Measurements from ENCODE around the gene MPEG1. TPM values are rescaled to one million over a fixed set of nuclear protein-coding genes. Genes with fewer than 3 reads are reported as not detected.

The MPEG1 gene
- total and polyA plus RNA-seq, 8 donors: 1.4 to 18.4 (median 5.3) TPM; not detected in 1

DNA sequence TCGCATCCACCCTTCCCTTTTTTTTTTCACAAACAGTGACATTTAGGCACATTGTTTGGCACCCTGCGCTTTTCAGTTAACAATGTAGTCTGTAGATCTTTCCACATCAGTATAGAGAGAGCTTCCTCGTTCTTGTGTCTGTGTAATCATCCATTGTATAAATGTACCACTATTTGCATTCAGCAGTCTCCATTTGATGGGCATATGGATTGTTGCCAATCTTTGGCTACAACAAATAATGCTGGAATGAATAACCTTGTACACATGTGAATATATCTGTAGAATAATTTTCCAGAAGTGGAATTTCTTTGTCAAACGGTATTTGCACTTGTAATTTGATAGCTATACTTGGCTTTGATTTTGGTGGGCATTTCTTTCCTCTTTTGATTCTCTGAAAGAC, 17.1 kb downstream of the MPEG1 start:
- intact Hi-C loops (cut with DNase I; ENCODE audit: low total_unique reads): no loop called here
- TF ChIP-seq POLR2AphosphoS5 (IDR thresholded peaks at IDR 0.05): no peak
- TF ChIP-seq POLR2A (IDR thresholded peaks at IDR 0.05): no peak
- TF ChIP-seq, protein P1, sequence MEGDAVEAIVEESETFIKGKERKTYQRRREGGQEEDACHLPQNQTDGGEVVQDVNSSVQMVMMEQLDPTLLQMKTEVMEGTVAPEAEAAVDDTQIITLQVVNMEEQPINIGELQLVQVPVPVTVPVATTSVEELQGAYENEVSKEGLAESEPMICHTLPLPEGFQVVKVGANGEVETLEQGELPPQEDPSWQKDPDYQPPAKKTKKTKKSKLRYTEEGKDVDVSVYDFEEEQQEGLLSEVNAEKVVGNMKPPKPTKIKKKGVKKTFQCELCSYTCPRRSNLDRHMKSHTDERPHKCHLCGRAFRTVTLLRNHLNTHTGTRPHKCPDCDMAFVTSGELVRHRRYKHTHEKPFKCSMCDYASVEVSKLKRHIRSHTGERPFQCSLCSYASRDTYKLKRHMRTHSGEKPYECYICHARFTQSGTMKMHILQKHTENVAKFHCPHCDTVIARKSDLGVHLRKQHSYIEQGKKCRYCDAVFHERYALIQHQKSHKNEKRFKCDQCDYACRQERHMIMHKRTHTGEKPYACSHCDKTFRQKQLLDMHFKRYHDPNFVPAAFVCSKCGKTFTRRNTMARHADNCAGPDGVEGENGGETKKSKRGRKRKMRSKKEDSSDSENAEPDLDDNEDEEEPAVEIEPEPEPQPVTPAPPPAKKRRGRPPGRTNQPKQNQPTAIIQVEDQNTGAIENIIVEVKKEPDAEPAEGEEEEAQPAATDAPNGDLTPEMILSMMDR (IDR thresholded peaks at IDR 0.05): no peak
- TF ChIP-seq EP300 (IDR thresholded peaks at IDR 0.05): no peak
- no peaks in the 10 kb centered on the region for H3K27me3 ChIP-seq
- peaks cover 15 to 83% (median 74%) of the 10 kb centered on the region in 4 donors for H3K36me3 ChIP-seq
- H3K9me3 ChIP-seq: no peaks in the 10 kb centered on the region
- no peak for DNase-seq
- no peak overlapping the region for H3K4me3 ChIP-seq
- peaks cover 17 to 33% (median 21%) of the 10 kb centered on the region in 4 donors for H3K4me1 ChIP-seq
- peak overlapping the region in 1 of 5 donors; percentile 14 for H3K27ac ChIP-seq
- WGBS, 5 donors: 36 to 59% (median 53%) methylated on average over 4 of the region's 4 CpGs

- intact Hi-C loops (cut with DNase I; ENCODE audit: low total_unique reads): no loop called here
- Histone ChIP-seq H3K4me1 (peaks cover 16 to 53% (median 30%) of the 10 kb centered on the region in 4 donors), H3K27me3 (no peaks in the 10 kb centered on the region), H3K9me3 (no peaks in the 10 kb centered on the region), H3K4me3 (no peak overlapping the region), H3K36me3 (peaks cover 15 to 82% (median 70%) of the 10 kb centered on the region in 4 donors), H3K27ac (no peak overlapping the region)
- DNase-seq: no peak
- WGBS, 5 donors: 80 to 89% (median 83%) methylated on average over 10 of the region's 10 CpGs
- TF ChIP-seq POLR2A (IDR thresholded peaks at IDR 0.05): no peak
- no peak for TF ChIP-seq POLR2AphosphoS5 (IDR thresholded peaks at IDR 0.05)
- TF ChIP-seq EP300 (IDR thresholded peaks at IDR 0.05): no peak
- TF ChIP-seq, protein P1 (IDR thresholded peaks at IDR 0.05): no peak
Observed at GRCh38 chr11:59193587-59194130, 19.1 kb downstream of the MPEG1 start.

- H3K4me3 ChIP-seq: no peak overlapping the region
- TF ChIP-seq, protein P1 (IDR thresholded peaks at IDR 0.05): no peak
- TF ChIP-seq POLR2A (IDR thresholded peaks at IDR 0.05) (no peak), POLR2AphosphoS5 (IDR thresholded peaks at IDR 0.05) (no peak), EP300 (IDR thresholded peaks at IDR 0.05) (no peak)
- no peak for DNase-seq
- 65 to 82% (median 73%) methylated on average over 4 of the region's 4 CpGs for WGBS, 5 donors
- H3K27me3 ChIP-seq: no peaks in the 10 kb centered on the region
- peaks cover 15 to 81% (median 71%) of the 10 kb centered on the region in 4 donors for H3K36me3 ChIP-seq
- H3K4me1 ChIP-seq: peaks cover 17 to 53% (median 32%) of the 10 kb centered on the region in 4 donors
- no peak overlapping the region for H3K27ac ChIP-seq
- intact Hi-C loops (cut with DNase I; ENCODE audit: low total_unique reads): no loop called here
- H3K9me3 ChIP-seq: no peaks in the 10 kb centered on the region
Observed at GRCh38 chr11:59192446-59193020, 20.2 kb downstream of the MPEG1 start.

GRCh38 chr11:59191890-59192289, 20.8 kb downstream of the MPEG1 start:
- TF ChIP-seq, protein P1 (IDR thresholded peaks at IDR 0.05): no peak
- TF ChIP-seq POLR2AphosphoS5 (IDR thresholded peaks at IDR 0.05) (no peak), POLR2A (IDR thresholded peaks at IDR 0.05) (no peak), EP300 (IDR thresholded peaks at IDR 0.05) (no peak)
- peaks cover 15 to 80% (median 69%) of the 10 kb centered on the region in 4 donors for H3K36me3 ChIP-seq
- intact Hi-C loops (cut with DNase I; ENCODE audit: low total_unique reads): no loop called here

More at GRCh38 chr11:59191890-59192289, 20.8 kb downstream of the MPEG1 start:
- Histone ChIP-seq H3K4me3 (no peak overlapping the region), H3K27ac (peak overlapping the region in 1 of 5 donors; percentile 11), H3K4me1 (peaks cover 22 to 53% (median 35%) of the 10 kb centered on the region in 4 donors), H3K27me3 (no peaks in the 10 kb centered on the region), H3K9me3 (no peaks in the 10 kb centered on the region)
- DNase-seq: no peak
- 75 to 85% (median 83%) methylated on average over 7 to 8 of the region's 8 CpGs for whole genome bisulfite sequencing, 5 donors
